IPS-15b (cell line): ENCODE measurements around the gene NRL.

Source experiments
- H3K27me3 ChIP-seq: one replicate; pipeline ENCODE4 v1.6.1; 2013; ENCODE audit warnings: low read length; ENCODE audit not compliant: control insufficient read depth, insufficient read depth
- H3K36me3 ChIP-seq: one replicate; pipeline ENCODE4 v1.6.1; 2013; ENCODE audit warnings: low read length; ENCODE audit not compliant: control insufficient read depth, insufficient read depth
- H3K4me1 ChIP-seq: one replicate; pipeline ENCODE4 v1.6.1; 2013; ENCODE audit warnings: mild to moderate bottlenecking, low read length; ENCODE audit not compliant: control insufficient read depth, insufficient read depth
- H3K4me3 ChIP-seq: one replicate; pipeline ENCODE4 v1.5.1; 2013; ENCODE audit warnings: low read depth, low read length
- H3K9ac ChIP-seq: one replicate; pipeline ENCODE4 v1.6.1; 2013; ENCODE audit warnings: low read depth, mild to moderate bottlenecking, low read length
- H3K9me3 ChIP-seq: one replicate; pipeline ENCODE4 v1.6.1; 2013; ENCODE audit warnings: mild to moderate bottlenecking, low read length; ENCODE audit not compliant: control insufficient read depth, insufficient read depth

NRL gene

DNA sequence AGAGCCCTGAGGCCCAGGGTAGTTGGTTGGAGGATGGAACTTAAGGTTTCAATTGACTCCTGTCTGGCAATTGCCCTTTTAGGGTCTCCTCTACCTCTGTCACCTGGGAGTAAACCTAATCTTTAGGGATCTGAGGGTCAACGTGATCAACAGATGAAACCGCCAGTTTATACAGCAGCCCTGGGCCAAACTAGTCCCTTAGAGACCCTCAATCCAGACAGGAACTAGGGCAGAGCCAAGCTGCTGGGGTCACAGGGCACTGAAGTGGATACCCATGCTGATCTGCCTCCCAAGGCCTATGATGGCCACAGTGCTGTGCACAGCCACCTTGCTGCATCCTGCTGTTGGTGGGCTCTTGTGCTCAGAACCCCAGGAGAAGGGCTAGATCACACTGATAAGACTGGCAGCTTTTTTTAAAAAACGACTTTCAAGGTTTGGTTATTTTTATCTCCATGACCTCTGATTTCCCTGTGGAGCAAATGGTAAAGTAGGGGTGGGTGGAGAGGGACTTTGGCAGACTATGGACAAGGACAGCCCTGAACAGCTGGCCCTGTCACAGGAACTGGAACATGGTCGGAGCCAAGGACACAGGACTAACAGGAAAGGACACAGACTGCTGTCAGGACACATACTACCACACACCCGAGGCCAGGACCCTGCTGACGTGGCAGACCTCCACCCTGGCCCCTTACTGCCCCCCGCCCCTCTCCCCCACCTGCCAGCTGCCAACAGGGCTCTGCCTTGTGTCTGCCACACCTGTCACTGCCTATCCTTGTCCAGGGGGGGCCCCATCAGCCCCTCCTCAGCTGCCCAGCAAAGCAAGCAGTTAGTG lies 16.2 kb upstream of the NRL start:
- Histone ChIP-seq H3K4me3 (no peak overlapping the region), H3K27me3 (no peaks in the 10 kb centered on the region), H3K9ac (no peak overlapping the region), H3K36me3 (no peaks in the 10 kb centered on the region), H3K9me3 (no peaks in the 10 kb centered on the region), H3K4me1 (peaks cover 2% of the 10 kb centered on the region)

DNA sequence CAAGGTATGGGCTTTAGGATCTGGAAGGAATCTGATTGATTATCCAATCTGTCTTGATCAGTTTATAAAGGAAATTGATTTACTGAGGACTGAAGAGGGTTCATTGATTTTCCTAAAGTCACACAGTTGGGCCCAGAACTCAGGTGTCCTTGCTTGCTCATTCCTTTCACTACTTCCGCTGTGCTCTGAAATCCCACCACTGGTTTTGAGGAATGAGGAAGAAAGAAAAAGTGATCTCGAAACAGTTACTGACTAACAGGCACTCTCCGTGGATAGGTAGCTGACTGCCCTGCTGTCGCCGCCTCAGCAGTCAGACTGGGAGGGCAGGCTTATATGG lies 15.6 kb upstream of the NRL start, which contains the start of gene FITM1:
TSS of gene FITM1 (plus strand) at position 280 of the 337 bp plus-strand sequence. CDS start 905 bp downstream, outside the sequence.
- no peaks in the 10 kb centered on the region for H3K27me3 ChIP-seq
- H3K36me3 ChIP-seq = no peaks in the 10 kb centered on the region
- H3K9ac ChIP-seq = no peak within 1 kb of the TSS
- no peak within 1 kb of the TSS for H3K4me3 ChIP-seq
- H3K4me1 ChIP-seq = peaks cover 2% of the 10 kb centered on the region
- H3K9me3 ChIP-seq = no peaks in the 10 kb centered on the region

DNA sequence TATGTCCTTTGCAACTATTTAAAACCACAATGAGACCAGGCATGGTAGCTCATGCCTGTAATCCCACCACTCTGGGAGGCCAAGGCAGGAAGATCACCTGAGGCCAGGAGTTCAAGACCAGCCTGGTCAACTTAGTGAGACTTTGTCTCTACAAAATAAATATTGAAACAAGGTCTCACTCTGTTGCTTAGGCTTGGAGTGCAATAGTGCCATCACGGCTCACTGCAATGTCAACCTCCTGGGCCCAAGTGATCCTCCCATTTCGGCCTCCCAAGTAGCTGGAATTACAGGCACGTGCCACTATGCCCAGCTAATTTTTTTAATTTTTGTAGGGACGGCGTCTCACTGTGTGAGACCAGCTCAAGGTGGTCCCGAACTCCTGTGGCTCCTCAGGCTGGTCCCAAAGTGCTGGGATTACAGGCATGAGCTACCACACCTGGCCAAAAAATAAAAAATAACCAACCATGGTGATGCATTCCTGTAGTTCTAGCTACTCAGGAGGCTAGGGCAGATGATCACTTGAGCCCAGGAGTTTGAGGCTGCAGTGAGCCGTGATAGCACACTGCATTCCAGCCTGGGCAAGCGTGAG lies 14.8 kb upstream of the NRL start:
- Histone ChIP-seq H3K4me1 (peaks cover 2% of the 10 kb centered on the region), H3K9me3 (no peaks in the 10 kb centered on the region), H3K9ac (no peak overlapping the region), H3K4me3 (no peak overlapping the region), H3K36me3 (no peaks in the 10 kb centered on the region), H3K27me3 (no peaks in the 10 kb centered on the region)

DNA sequence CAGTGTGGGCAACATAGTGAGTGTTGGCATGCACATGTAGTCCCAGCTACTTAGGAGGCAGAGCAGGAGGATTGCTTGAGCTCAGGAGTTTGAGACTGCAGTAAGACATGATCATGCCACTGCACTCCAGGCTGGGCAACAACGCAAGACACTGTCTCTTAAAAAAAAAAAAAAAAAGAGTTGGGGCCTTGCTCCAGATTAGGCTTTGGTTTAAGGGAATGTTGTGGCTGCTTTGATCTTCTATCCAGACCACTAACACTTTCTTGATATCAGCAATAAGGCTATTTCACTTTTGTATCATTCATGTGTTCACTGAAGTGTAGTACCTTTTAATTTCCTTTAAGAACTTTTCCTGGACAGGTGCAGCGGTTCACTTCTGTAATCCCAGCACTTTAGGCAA lies 12.9 kb upstream of the NRL start:
- H3K27me3 ChIP-seq = no peaks in the 10 kb centered on the region
- H3K9ac ChIP-seq = no peak overlapping the region
- H3K36me3 ChIP-seq = peaks cover 7% of the 10 kb centered on the region
- H3K9me3 ChIP-seq = no peaks in the 10 kb centered on the region
- no peak overlapping the region for H3K4me3 ChIP-seq
- H3K4me1 ChIP-seq = peaks cover 2% of the 10 kb centered on the region

DNA sequence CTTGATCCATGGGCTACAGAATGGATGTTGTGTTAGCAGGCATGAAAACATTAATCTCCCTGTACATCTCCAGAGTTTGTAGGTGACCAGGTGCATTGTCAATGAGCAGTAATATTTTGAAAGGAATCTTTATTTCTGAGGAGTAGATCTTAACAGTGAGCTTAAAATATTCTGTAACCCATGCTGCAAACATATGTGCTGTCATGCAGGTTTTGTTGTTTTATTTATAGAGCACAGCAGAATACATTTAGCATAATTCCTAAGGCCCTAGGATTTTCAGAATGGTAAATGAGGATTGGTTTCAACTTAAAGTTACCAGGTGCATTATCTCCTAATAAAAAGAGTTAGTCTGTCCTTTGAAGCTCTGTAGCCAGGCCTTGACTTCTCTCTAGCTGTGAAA lies 12.2 kb upstream of the NRL start:
- H3K27me3 ChIP-seq = no peaks in the 10 kb centered on the region
- no peaks in the 10 kb centered on the region for H3K9me3 ChIP-seq
- no peak overlapping the region for H3K9ac ChIP-seq
- no peak overlapping the region for H3K4me3 ChIP-seq
- H3K36me3 ChIP-seq = peaks cover 11% of the 10 kb centered on the region
- H3K4me1 ChIP-seq = peaks cover 1% of the 10 kb centered on the region

DNA sequence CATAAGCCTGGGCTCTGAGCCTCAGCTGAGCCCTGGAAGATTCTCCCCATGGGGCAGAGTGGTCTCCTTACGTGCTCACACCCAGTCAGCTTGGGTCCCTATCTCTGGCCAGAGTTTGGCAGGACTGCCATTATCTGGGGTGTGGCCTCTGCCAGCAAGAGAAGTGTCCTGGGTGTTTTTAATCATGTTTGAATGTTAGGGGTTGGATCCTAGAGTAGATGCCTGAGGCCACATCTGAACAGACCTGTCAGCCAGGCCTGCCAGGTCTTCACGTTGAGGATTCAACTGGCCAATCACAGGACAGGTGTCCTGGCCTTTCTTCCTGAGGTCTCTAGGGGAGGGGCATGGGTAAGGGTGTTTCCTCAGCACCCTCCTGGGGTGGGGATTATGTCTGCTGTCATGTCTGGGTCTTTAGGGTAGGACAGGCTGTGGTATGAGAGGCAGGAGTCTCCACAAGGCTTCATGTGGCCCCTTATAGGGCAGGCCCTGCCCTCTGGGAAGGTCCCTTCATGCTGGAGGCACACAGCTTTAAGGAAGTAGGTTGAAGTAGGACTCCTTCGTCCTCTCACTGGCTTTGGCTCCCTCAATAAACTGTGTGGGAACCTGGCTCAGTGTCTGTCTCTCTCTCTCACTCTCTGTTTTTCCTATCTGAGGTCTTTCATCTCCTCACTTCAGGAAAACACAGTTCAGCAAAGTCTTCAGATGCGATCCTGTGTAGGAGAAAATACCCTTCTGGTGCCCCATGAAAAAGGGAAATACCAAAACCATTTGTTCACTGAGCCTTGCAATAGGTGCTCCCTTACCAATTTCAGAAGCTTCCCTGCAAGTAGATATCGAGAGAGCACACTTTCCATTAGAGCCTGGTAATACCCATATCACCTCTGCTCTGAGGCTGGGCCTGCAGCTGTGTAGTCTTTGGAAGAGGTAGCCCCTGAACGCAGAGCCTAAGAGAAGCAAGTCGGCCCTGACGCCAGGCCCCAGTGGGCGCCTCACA lies 9.0 kb upstream of the NRL start:
- Histone ChIP-seq H3K27me3 (no peaks in the 10 kb centered on the region), H3K36me3 (peaks cover 26% of the 10 kb centered on the region)

DNA sequence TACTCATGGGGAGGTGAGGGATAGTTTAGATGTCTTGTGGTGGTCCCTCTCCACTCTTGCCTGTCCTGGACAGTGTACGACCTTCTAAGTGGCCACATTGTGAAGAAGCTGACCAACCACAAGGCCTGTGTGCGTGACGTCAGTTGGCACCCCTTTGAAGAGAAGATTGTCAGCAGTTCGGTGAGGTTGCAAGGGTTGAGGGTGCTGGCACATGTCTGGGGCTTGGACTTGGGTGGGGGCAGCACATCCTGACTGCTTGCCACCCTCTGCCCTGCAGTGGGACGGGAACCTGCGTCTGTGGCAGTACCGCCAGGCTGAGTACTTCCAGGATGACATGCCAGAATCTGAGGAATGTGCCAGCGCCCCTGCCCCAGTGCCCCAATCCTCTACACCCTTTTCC lies 8.1 kb upstream of the NRL start:
- Histone ChIP-seq H3K9ac (no peak overlapping the region), H3K4me1 (no peaks in the 10 kb centered on the region), H3K36me3 (peaks cover 33% of the 10 kb centered on the region)

More for the DNA sequence above, 9.0 kb upstream of the NRL start:
- H3K9ac ChIP-seq = no peak overlapping the region
- no peaks in the 10 kb centered on the region for H3K4me1 ChIP-seq
- no peak overlapping the region for H3K4me3 ChIP-seq
- H3K9me3 ChIP-seq = no peaks in the 10 kb centered on the region

DNA sequence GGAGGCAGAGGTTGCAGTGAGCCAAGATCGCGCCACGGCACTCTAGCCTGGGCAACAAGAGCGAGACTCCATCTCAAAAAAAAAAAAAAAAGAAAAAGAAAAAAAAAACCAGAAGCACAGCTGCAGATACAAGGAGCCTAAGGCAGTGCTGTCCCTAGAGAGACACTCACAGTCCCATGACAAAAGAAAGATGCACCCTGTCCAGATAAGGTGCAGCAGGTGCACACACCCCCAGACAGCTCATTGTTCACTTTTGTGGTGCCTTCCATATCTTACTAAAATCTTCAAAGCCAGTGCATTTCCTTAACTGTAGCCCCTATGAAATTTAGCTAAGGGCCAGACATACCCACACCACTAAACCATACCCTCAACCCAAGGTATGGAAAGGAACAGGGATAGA lies 7.7 kb upstream of the NRL start:
- no peaks in the 10 kb centered on the region for H3K4me1 ChIP-seq
- H3K9ac ChIP-seq = no peak overlapping the region
- H3K4me3 ChIP-seq = no peak overlapping the region
- H3K9me3 ChIP-seq = no peaks in the 10 kb centered on the region
- peaks cover 35% of the 10 kb centered on the region for H3K36me3 ChIP-seq
- no peaks in the 10 kb centered on the region for H3K27me3 ChIP-seq

More for the DNA sequence above, 8.1 kb upstream of the NRL start:
- Histone ChIP-seq H3K27me3 (no peaks in the 10 kb centered on the region), H3K9me3 (no peaks in the 10 kb centered on the region), H3K4me3 (no peak overlapping the region)

DNA sequence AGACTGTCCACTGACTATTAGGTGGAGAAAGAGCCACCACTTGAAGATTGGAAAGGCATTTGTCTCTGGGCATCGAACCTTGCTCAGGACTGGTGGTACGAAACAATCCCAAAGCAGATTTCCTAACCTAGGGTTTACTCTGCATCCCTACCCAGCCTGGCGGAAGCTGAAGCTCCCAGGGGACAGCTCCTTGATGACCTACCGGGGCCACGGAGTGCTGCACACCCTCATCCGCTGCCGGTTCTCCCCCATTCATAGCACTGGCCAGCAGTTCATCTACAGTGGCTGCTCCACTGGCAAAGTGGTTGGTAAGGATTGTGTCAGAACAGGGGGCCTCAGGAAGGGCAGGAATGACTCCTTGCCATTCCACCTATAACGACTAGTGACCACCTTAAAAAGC lies 6.5 kb upstream of the NRL start:
- Histone ChIP-seq H3K9me3 (no peaks in the 10 kb centered on the region), H3K36me3 (peaks cover 38% of the 10 kb centered on the region), H3K9ac (no peak overlapping the region), H3K4me3 (no peak overlapping the region), H3K27me3 (no peaks in the 10 kb centered on the region), H3K4me1 (peaks cover 2% of the 10 kb centered on the region)

DNA sequence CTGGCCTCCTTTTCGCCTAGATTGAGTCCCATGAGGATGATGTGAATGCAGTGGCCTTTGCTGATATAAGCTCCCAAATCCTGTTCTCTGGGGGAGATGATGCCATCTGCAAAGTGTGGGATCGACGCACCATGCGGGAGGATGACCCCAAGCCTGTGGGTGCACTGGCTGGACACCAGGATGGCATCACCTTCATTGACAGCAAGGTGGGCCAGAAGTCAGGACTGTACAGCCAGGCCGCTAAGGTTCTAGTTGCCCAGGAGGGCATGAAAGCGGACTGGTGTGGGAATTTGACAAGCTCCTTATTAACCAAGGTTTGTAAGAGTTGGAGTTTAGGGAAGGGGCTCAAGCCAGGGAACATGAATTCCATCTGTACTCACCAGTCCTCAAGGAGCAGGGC lies 4.9 kb upstream of the NRL start:
- peaks cover 38% of the 10 kb centered on the region for H3K36me3 ChIP-seq

DNA sequence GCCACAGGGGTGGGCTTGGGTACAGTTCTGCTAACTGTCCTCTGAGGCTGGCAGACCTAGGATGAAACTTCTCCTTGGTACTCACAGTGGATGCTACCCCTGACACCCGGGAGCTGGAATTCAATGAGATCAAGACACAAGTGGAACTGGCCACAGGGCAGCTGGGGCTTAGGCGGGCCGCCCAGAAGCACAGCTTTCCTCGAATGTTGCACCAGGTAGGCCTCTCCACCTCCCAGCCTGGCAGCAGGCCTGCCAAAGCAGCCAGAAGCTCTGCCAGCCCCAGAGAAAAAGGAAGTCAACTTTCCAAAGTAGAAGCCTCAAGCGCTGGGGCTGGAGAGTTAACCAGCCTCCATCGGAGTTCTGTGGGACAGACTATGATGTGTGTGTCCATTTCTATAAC lies 2.4 kb upstream of the NRL start:
- Histone ChIP-seq H3K4me1 (peaks cover 3% of the 10 kb centered on the region), H3K4me3 (no peak overlapping the region), H3K9ac (no peak overlapping the region), H3K9me3 (no peaks in the 10 kb centered on the region), H3K36me3 (peaks cover 27% of the 10 kb centered on the region), H3K27me3 (no peaks in the 10 kb centered on the region)

More for the DNA sequence above, 4.9 kb upstream of the NRL start:
- Histone ChIP-seq H3K9ac (no peak overlapping the region), H3K4me3 (no peak overlapping the region), H3K9me3 (no peaks in the 10 kb centered on the region), H3K4me1 (peaks cover 3% of the 10 kb centered on the region), H3K27me3 (no peaks in the 10 kb centered on the region)
